Ectodermal cell (in vitro differentiated cells): ENCODE data around the gene VWA8.
"Not testable (repeated sequence)": the region's sequence is repeated elsewhere in the genome, so short reads cannot be mapped to it uniquely, and the experiment has no call there.

Source experiments
- H3K27ac ChIP-seq: 2 replicates; pipeline ENCODE4 v1.7.0; 2013; ENCODE audit warnings: mild to moderate bottlenecking, low read depth, low read length; ENCODE audit not compliant: insufficient read depth, poor library complexity, severe bottlenecking
- H3K27me3 ChIP-seq: 2 replicates; pipeline ENCODE4 v1.7.0; 2013; ENCODE audit warnings: mild to moderate bottlenecking, low read length; ENCODE audit not compliant: insufficient read depth, control insufficient read depth, poor library complexity, severe bottlenecking
- H3K36me3 ChIP-seq: one replicate; pipeline ENCODE4 v1.7.0; 2013; ENCODE audit warnings: low read length; ENCODE audit not compliant: control insufficient read depth, insufficient read depth
- H3K4me1 ChIP-seq: one replicate; pipeline ENCODE4 v1.7.0; 2013; ENCODE audit warnings: low read length; ENCODE audit not compliant: control insufficient read depth, insufficient read depth
- H3K4me3 ChIP-seq: 2 replicates; pipeline ENCODE4 v1.7.0; 2013; ENCODE audit warnings: low read depth, low read length, control low read depth; ENCODE audit not compliant: insufficient read depth
- H3K9me3 ChIP-seq: 2 replicates; pipeline ENCODE4 v1.7.0; 2013; ENCODE audit warnings: mild to moderate bottlenecking, low read length, moderate library complexity; ENCODE audit not compliant: control insufficient read depth
- WGBS, 2 experiments: methylation state at CpG; one replicate each; pipeline ENCODE4 v1.1.7; 2013; ENCODE audit warnings: missing lambda C conversion rate in 2 of 2; 5-methylcytosine and 5-hydroxymethylcytosine counted together

VWA8 gene

GRCh38 chr13:41880966-41881365, 79.9 kb downstream of the VWA8 start:
- no peak overlapping the region for H3K27ac ChIP-seq
- H3K9me3 ChIP-seq: no peaks in the 10 kb centered on the region
- 91 to 94% methylated on average over 1 of the region's 1 CpG for WGBS, 2 experiments
- H3K4me1 ChIP-seq: no peaks in the 10 kb centered on the region
- H3K27me3 ChIP-seq: no peaks in the 10 kb centered on the region
- H3K4me3 ChIP-seq: no peak overlapping the region
- H3K36me3 ChIP-seq: no peaks in the 10 kb centered on the region

- no peak overlapping the region for H3K4me3 ChIP-seq
- no peaks in the 10 kb centered on the region for H3K36me3 ChIP-seq
- H3K27ac ChIP-seq: no peak overlapping the region
- H3K9me3 ChIP-seq: no peaks in the 10 kb centered on the region
- WGBS, 2 experiments: 93 to 96% methylated on average over 4 of the region's 4 CpGs
- H3K27me3 ChIP-seq: no peaks in the 10 kb centered on the region
- H3K4me1 ChIP-seq: no peaks in the 10 kb centered on the region
Measured at GRCh38 chr13:41864658-41865057, 96.3 kb downstream of the VWA8 start.

DNA sequence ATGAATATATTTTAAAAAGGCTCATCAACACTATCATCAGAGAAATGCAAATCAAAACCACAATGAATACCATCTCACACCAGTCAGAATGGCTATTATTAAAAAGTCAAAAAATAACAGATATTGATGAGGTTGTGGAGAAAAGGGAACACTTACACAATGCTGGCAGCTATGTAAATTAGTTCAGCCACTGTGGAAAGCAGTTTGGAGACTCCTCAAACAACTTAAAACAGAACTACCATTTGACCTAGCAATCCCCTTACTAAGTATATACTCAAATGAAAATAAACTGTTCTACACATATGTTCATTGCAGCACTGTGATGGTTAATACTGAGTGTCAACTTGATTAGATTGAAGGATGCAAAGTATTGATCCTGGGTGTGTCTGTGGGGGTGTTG, 98.2 kb downstream of the VWA8 start:
- not testable (repeated sequence) for H3K27ac ChIP-seq, H3K4me3 ChIP-seq, H3K9me3 ChIP-seq, H3K27me3 ChIP-seq, H3K4me1 ChIP-seq, H3K36me3 ChIP-seq

DNA sequence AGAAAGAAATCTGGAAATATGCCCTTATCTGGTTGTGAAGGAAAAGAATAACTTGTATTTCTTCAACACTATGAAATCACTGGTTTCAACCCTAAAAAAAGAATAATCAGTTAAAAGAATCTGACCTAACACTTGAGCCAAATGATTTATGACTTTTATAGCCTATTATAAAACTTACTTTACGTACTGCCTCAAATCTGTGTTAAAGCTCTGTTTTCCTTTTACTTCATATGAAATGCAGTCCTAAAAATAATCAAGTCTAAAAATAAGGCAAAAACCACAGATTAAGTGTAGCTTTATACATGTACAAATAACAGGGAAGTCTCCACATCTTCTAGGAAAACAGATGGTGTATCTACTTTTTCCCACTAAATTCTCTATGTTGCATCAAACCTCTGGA, 101.3 kb downstream of the VWA8 start:
- no peak overlapping the region for H3K4me3 ChIP-seq
- 88 to 100% methylated on average over 1 of the region's 1 CpG for WGBS, 2 experiments
- no peaks in the 10 kb centered on the region for H3K27me3 ChIP-seq
- H3K27ac ChIP-seq: no peak overlapping the region
- no peaks in the 10 kb centered on the region for H3K9me3 ChIP-seq
- no peaks in the 10 kb centered on the region for H3K4me1 ChIP-seq
- H3K36me3 ChIP-seq: no peaks in the 10 kb centered on the region

DNA sequence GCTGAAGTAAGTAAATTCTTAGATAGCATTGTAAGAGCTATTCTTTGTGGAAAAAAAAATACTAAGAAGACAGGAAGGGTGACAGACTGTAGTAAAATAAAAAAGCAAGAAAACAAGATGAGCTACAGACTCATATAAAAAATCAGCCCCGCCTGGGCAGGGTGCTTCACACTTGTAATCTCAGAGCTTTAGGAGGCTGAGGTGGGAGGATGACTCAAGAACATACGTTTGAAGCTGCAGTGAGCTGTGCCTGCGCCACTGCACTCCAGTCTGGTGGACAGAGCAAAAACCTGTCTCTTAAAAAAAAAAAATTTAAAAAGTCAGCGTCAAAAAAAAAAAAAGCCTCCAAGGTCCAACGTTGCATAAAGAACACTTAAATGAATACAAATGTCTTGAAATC, 102.1 kb downstream of the VWA8 start:
- WGBS, 2 experiments: 94 to 96% methylated on average over 5 of the region's 5 CpGs
- H3K27me3 ChIP-seq: no peaks in the 10 kb centered on the region
- H3K27ac ChIP-seq: no peak overlapping the region
- H3K36me3 ChIP-seq: no peaks in the 10 kb centered on the region
- H3K4me1 ChIP-seq: no peaks in the 10 kb centered on the region
- no peak overlapping the region for H3K4me3 ChIP-seq
- no peaks in the 10 kb centered on the region for H3K9me3 ChIP-seq

DNA sequence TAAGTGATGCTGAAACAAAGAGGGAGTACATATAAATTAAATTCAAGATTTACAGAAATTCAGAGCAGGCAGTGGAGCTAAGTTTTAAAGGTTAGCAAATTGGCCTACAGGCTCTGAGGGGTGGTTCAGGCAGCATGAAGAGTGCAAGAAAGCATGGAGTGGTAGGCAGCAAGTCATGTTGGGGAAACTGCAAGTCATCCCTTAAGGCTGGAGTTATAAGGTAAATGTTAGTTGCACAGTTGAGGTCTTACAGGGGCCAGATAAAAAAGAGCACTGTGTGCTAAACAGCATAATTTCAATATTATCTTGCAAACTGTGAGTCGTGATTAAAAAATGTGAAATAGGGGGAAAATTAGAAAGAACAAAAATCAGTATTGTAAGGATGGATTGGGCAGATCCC, 106.2 kb downstream of the VWA8 start:
- WGBS, 2 experiments: 93 to 97% methylated on average over 1 of the region's 1 CpG
- Histone ChIP-seq H3K4me1 (no peaks in the 10 kb centered on the region), H3K4me3 (no peak overlapping the region), H3K27me3 (no peaks in the 10 kb centered on the region), H3K9me3 (no peaks in the 10 kb centered on the region), H3K27ac (no peak overlapping the region), H3K36me3 (no peaks in the 10 kb centered on the region)

DNA sequence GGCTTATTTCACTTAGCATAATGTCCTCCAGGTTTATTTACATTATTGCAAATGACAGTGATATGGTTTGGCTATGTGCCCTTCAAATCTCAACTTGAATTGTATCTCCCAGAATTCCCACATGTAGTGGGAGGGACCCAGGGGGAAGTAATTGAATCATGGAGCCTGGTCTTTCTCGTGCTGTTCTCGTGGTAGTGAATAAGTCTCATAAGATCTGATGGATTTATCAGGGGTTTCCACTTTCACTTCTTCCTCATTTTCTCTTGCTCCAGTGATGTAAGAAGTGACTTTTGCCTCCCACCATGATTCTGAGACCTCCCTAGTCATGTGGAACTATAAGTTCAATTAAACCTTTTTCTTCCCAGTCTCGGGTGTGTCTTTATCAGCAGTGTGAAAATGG, 109.6 kb downstream of the VWA8 start:
- WGBS, 2 experiments: 90 to 98% methylated on average over 2 to 3 of the region's 3 CpGs
- H3K9me3 ChIP-seq: no peaks in the 10 kb centered on the region
- H3K4me1 ChIP-seq: no peaks in the 10 kb centered on the region
- H3K27me3 ChIP-seq: no peaks in the 10 kb centered on the region
- no peaks in the 10 kb centered on the region for H3K36me3 ChIP-seq
- H3K27ac ChIP-seq: no peak overlapping the region
- no peak overlapping the region for H3K4me3 ChIP-seq

DNA sequence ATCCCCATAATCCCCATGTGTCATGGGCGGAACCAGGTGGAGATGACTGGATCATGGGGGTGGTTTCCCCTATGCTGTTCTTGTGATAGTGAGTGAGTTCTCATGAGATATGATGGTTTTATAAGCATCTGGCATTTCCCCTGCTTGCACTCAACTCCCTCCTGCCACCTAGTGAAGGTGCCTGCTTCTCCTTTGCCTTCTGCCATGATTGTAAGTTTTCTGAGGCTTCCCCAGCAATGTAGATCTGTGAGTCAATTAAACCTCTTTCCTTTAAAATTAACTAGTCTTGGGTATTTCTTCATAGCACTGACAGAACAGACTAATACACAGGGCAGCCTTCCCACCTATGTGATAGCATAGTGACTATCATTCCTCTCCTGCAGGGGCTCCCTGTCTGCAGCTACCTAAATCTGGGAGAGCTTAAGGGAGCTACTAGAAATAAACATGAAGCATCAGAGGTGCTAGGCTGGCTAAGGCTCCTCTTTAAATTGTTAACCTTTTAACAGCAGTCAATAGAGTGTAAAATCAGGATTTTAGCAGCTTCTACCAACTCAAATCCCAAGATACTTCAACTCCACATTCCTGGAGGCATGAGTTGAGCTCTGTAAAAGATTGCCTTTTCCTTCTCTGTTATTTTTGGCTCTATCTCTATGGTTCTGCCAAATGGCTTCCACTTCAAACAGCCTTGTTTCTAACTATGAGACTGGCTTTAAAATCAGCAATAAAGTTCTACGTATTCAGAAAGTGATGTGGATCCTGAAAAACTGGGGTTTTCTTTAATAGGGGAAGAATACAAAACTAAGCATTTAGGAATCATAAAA, 112.3 kb downstream of the VWA8 start:
- Histone ChIP-seq H3K27me3 (no peaks in the 10 kb centered on the region), H3K4me1 (no peaks in the 10 kb centered on the region), H3K9me3 (no peaks in the 10 kb centered on the region), H3K36me3 (no peaks in the 10 kb centered on the region), H3K27ac (no peak overlapping the region), H3K4me3 (no peak overlapping the region)
- WGBS, 2 experiments: 94 to 100% methylated on average over 2 of the region's 2 CpGs

- H3K9me3 ChIP-seq: no peaks in the 10 kb centered on the region
- no peaks in the 10 kb centered on the region for H3K4me1 ChIP-seq
- no peaks in the 10 kb centered on the region for H3K36me3 ChIP-seq
- WGBS, 2 experiments: 92 to 97% methylated on average over 3 of the region's 3 CpGs
- H3K27me3 ChIP-seq: no peaks in the 10 kb centered on the region
- no peak overlapping the region for H3K27ac ChIP-seq
- H3K4me3 ChIP-seq: no peak overlapping the region
Measured at GRCh38 chr13:41847216-41847615, 113.7 kb downstream of the VWA8 start.

- H3K27me3 ChIP-seq: no peaks in the 10 kb centered on the region
- 92 to 93% methylated on average over 2 of the region's 2 CpGs for WGBS, 2 experiments
- no peak overlapping the region for H3K4me3 ChIP-seq
- no peaks in the 10 kb centered on the region for H3K36me3 ChIP-seq
- H3K27ac ChIP-seq: no peak overlapping the region
- no peaks in the 10 kb centered on the region for H3K4me1 ChIP-seq
- no peaks in the 10 kb centered on the region for H3K9me3 ChIP-seq
Measured at GRCh38 chr13:41842036-41842620, 118.8 kb downstream of the VWA8 start.
